PC-9 (cell line): ENCODE data around the gene RAD52. TPM values are rescaled to one million over a fixed set of nuclear protein-coding genes. Genes with fewer than 3 reads are reported as not detected.

ENCODE experiments used
- BruUV-seq: library from RNA; stranded (reverse); fragments of 400-500 nt; replicated peaks from 2 replicates; lab custom pipeline; 2021; lab: Mats Ljungman, UMichigan
- CTCF ChIA-PET: fragments of 300-600 bp; sonication (Branson Sonifier 250); formaldehyde crosslinking; loops from one replicate; lab custom pipeline; 2022; ENCODE audit warnings: antibody characterized with exemption; lab: Charles Lee
- POLR2A ChIA-PET: fragments of 300-600 bp; sonication (Branson Sonifier 250); formaldehyde crosslinking; loops from one replicate; lab custom pipeline; 2022; ENCODE audit warnings: antibody characterized with exemption; ENCODE audit not compliant: unreplicated experiment; lab: Charles Lee
- DNase-seq, 2 experiments: peaks; one replicate each; pipeline versions ENCODE4 v3.0.0 to v3.0.0-alpha.2; 2015 to 2022; ENCODE audit warnings: mixed read lengths in 1 of 2
- H2AFZ ChIP-seq: fragments of 200-600 bp; sonication (generic); 2 replicates; pipeline ENCODE4 v1.8.1; 2017; ENCODE audit warnings: antibody characterized with exemption
- H3F3A ChIP-seq: fragments of 200-600 bp; sonication (generic); 2 replicates; pipeline ENCODE4 v1.8.1; 2017; ENCODE audit warnings: antibody characterized with exemption, mild to moderate bottlenecking, low read depth; ENCODE audit not compliant: insufficient read depth
- H3K27ac ChIP-seq: fragments of 200-600 bp; sonication (generic); 2 replicates; pipeline ENCODE4 v1.6.1; 2016; ENCODE audit warnings: mixed run types
- H3K27me3 ChIP-seq: fragments of 200-600 bp; sonication (generic); 2 replicates; pipeline ENCODE4 v1.6.1; 2016; ENCODE audit warnings: low read depth, mixed run types; ENCODE audit not compliant: insufficient read depth
- H3K36me3 ChIP-seq: fragments of 200-600 bp; sonication (generic); 2 replicates; pipeline ENCODE4 v1.6.1; 2016; ENCODE audit warnings: low read depth, mixed run types
- H3K4me1 ChIP-seq: fragments of 200-600 bp; sonication (generic); replicated peaks from 2 replicates; pipeline ENCODE4 v1.6.1; 2016; ENCODE audit warnings: mixed run types; ENCODE audit not compliant: insufficient read depth
- H3K4me2 ChIP-seq: fragments of 200-600 bp; sonication (generic); 2 replicates; pipeline ENCODE4 v1.6.1; 2017; ENCODE audit warnings: mixed run types
- H3K4me3 ChIP-seq: fragments of 200-600 bp; sonication (generic); 2 replicates; pipeline ENCODE4 v1.6.1; 2016; ENCODE audit warnings: mixed run types
- H3K79me2 ChIP-seq: fragments of 200-600 bp; sonication (generic); 2 replicates; pipeline ENCODE4 v1.6.1; 2017; ENCODE audit warnings: low read depth, mixed run types
- H3K9me2 ChIP-seq: fragments of 200-600 bp; sonication (generic); 2 replicates; pipeline ENCODE4 v1.8.1; 2017; ENCODE audit warnings: mild to moderate bottlenecking; ENCODE audit not compliant: insufficient read depth
- H3K9me3 ChIP-seq: fragments of 200-600 bp; sonication (generic); 2 replicates; pipeline ENCODE4 v1.8.1; 2016; ENCODE audit warnings: low read depth; ENCODE audit not compliant: insufficient read depth
- H4K20me1 ChIP-seq: fragments of 200-600 bp; sonication (generic); 2 replicates; pipeline ENCODE4 v1.8.1; 2017; ENCODE audit not compliant: insufficient read depth
- CTCF ChIP-seq: fragments of 200-600 bp; sonication (generic); conservative IDR thresholded peaks from 2 replicates; pipeline ENCODE4 v1.6.1; 2017; ENCODE audit warnings: mixed run types, antibody characterized with exemption, mild to moderate bottlenecking, moderate library complexity
- EZH2 ChIP-seq: fragments of 200-600 bp; sonication (generic); IDR thresholded peaks from 2 replicates; pipeline ENCODE4 v1.8.0; 2017; ENCODE audit warnings: antibody characterized with exemption, low read depth
- intact Hi-C: fragments of 100-400 bp; cut with micrococcal nuclease; formaldehyde crosslinking; loops from one replicate; pipeline ENCODE4 v1.10.0; 2022; ENCODE audit not compliant: unreplicated experiment
- total RNA-seq: library from RNA; stranded (reverse); gene quantifications from 2 replicates; pipeline ENCODE4 v1.2.3, GENCODE V29; 2021

RAD52 gene
- total RNA-seq, 1 experiment from 2014 or later: 25.0 TPM

- Histone ChIP-seq H3K4me1 (no peaks in the 10 kb centered on the region), H3F3A (peaks cover 23% of the 10 kb centered on the region; the same call in 1 of the 2 replicates), H3K79me2 (no peaks in the 10 kb centered on the region), H3K27ac (no peak overlapping the region), H2AFZ (no peak overlapping the region), H3K4me3 (no peak overlapping the region), H4K20me1 (peaks cover 7% of the 10 kb centered on the region), H3K4me2 (no peak overlapping the region), H3K27me3 (no peaks in the 10 kb centered on the region), H3K9me2 (no peaks in the 10 kb centered on the region), H3K9me3 (no peaks in the 10 kb centered on the region), H3K36me3 (peaks cover 61% of the 10 kb centered on the region)
- TF ChIP-seq CTCF: no peak
- no peak for TF ChIP-seq EZH2
- BruUV-seq: no TSS peak
- ChIA-PET POLR2A (no interaction called here), CTCF (interaction anchor here (0.5 kb wide), 1 partner anchor 464 kb away, joined by 3 read pairs; no protein-coding TSS in a partner anchor)
- DNase-seq: no peak
- intact Hi-C loops: no loop called here
Observed at GRCh38 chr12:916240-916639, 33.3 kb downstream of the RAD52 start.

GRCh38 chr12:915090-915489 is 34.4 kb downstream of the RAD52 start:
- Histone ChIP-seq H3K4me3 (no peak overlapping the region), H3K79me2 (no peaks in the 10 kb centered on the region), H3K9me3 (no peaks in the 10 kb centered on the region), H3K36me3 (peaks cover 54% of the 10 kb centered on the region), H3K4me2 (no peak overlapping the region), H3K27me3 (no peaks in the 10 kb centered on the region), H3K9me2 (no peaks in the 10 kb centered on the region), H3K27ac (no peak overlapping the region), H3K4me1 (no peaks in the 10 kb centered on the region), H3F3A (peaks cover 24% of the 10 kb centered on the region; the same call in 1 of the 2 replicates), H4K20me1 (peaks cover 7% of the 10 kb centered on the region), H2AFZ (no peak overlapping the region)
- DNase-seq: no peak
- ChIA-PET CTCF (interaction anchor here (1.4 kb wide), 1 partner anchor 178 kb away, joined by 3 read pairs; no protein-coding TSS in a partner anchor), POLR2A (no interaction called here)
- BruUV-seq: no TSS peak
- TF ChIP-seq EZH2 (no peak), CTCF (no peak)
- intact Hi-C loops: no loop called here

GRCh38 chr12:913919-914698 is 35.4 kb downstream of the RAD52 start:
- POLR2A ChIA-PET: interaction anchor here (0.6 kb wide), 1 partner anchor 83 kb away, joined by 4 read pairs; no protein-coding TSS in a partner anchor
- H3K4me2 ChIP-seq: no peak overlapping the region

More at GRCh38 chr12:913919-914698, 35.4 kb downstream of the RAD52 start:
- Histone ChIP-seq H3K27ac (no peak overlapping the region), H3K4me3 (no peak overlapping the region), H3K9me3 (no peaks in the 10 kb centered on the region), H3F3A (peaks cover 31% of the 10 kb centered on the region; the same call in 1 of the 2 replicates), H4K20me1 (peaks cover 7% of the 10 kb centered on the region), H2AFZ (no peak overlapping the region), H3K27me3 (no peaks in the 10 kb centered on the region), H3K4me1 (no peaks in the 10 kb centered on the region), H3K9me2 (no peaks in the 10 kb centered on the region), H3K36me3 (peaks cover 62% of the 10 kb centered on the region), H3K79me2 (no peaks in the 10 kb centered on the region)
- CTCF ChIA-PET: interaction anchor here (1.3 to 1.4 kb wide), 2 partner anchors 179 kb away, joined by 3 to 5 read pairs; no protein-coding TSS in a partner anchor
- BruUV-seq: no TSS peak
- TF ChIP-seq EZH2: no peak
- TF ChIP-seq CTCF: no peak
- DNase-seq: peak in 1 of 2 experiments; percentile 40
- intact Hi-C loops: loop anchor here (5.0 kb wide), 2 partner anchors 178 to 693 kb away; no protein-coding TSS in a partner anchor
